GM19328 (cell line): ENCODE measurements around the gene AK9.

ENCODE experiments used
- ATAC-seq: cut with Tn5 transposase; IDR thresholded peaks from one replicate; pipeline ENCODE4 v1.9.1; 2021; ENCODE audit warnings: mild to moderate bottlenecking, moderate library complexity; ENCODE audit not compliant: unreplicated experiment

The AK9 gene

DNA sequence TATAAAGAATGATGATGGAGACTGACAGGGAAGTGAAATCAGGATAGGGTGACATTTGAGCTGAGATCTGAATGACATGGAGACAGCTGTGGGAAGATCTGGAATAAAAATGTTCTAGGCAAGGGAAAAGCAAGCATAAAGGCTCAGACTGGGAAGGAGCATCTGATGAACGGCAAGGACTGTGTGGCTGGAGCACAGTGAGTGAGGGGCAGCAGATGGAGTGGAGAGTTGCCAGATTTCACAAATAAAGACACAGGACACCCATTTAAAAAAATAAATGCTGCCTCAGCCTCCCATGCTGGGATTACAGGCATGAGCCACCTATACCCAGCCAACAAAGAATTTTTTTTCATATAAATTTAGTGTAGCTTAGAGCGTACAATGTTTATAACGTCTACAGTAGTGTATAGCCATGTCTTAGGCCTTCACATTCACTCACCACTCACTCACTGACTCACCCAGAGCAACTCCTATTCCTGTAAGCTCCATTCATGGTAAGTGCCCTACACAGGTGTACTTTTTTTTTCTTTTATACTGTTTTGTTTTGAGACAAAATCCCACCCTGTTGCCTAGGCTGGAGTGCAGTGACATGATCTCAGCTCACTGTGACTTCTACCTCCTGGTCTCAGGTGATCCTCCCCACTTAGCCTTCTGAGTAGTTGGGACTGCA lies 205.6 kb downstream of the AK9 start:
- no peak for ATAC-seq

DNA sequence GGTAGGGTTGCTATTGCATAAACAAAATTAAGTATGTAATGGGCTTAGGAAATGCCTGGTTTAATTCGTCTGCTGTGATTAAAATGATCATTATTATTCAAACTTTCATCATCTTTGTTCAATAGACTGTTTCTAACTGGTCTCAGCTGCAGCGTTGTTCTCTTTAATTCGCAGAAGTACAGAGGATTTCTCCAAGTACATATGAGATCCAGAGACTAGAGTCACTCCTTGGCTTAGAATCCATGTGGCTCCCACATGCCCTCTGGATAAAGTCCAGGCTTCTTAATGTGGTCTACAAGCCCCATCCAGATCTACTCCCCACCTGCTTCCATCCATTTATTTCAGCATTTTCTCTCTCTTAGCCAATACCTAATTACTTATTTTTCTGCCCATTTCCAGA lies 206.9 kb downstream of the AK9 start:
- ATAC-seq: no peak

DNA sequence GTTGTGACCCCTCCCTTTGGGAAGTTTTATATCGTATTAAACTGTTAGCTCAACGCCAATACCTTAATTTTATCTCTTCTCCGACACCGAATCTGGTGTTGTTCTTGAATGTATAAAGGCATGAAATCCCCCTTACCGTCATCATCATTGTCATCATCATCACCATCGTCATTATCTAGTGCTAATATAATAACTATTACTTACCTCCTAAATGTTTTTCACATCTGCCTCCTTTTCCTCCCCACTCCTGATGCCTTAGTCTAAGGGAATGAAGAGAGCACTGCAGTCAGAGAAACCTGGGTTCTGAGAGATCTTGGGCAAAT lies 207.3 kb downstream of the AK9 start:
- peak; percentile 2 for ATAC-seq

DNA sequence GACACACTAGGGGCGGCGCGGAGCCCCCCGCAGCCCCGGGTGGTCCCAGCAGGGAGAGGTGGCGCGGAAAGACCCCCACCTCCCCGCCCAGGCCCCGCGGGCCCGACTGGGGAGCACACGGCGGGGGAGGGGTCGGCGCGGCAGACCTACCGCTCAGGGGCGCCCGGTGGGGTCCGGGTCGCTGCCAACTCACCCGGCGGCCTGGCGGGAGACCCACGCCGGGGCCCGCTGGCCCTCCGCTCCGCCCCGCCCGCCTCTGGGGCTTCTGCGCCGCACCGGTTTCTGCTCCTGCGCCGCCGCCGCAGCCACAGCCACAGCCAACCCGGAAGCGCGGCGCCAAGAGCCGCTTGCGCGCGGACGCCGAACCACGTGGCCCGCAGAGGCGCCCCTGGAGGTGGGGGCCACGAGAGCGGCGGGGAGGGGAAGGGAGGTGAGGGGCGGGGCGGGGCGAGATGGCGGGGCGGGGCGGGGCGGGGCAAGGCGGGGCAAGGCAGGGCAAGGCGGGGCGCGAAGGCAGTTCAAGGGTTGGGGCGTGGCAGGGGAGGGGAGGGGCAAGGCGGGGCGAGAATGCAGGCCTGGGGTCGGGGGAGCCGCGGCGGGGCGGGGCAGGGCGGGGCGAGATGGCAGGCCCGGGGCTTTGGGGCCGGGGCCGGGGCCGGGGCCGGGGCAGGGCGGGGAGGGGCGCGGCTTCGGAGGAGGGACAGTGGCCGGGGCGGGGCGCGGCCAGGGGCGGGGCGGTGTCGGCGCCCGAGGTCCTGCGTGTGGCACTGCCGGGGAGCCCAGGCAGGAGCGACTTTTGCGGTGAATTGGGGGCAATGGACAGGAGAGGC lies 207.9 kb downstream of the AK9 start, which contains the start of gene ZBTB24:
ZBTB24 (minus strand) TSS at position 315 of the 830 bp plus-strand sequence. CDS start 1,193 bp downstream, outside the sequence.
- peak; percentile 82 for ATAC-seq

DNA sequence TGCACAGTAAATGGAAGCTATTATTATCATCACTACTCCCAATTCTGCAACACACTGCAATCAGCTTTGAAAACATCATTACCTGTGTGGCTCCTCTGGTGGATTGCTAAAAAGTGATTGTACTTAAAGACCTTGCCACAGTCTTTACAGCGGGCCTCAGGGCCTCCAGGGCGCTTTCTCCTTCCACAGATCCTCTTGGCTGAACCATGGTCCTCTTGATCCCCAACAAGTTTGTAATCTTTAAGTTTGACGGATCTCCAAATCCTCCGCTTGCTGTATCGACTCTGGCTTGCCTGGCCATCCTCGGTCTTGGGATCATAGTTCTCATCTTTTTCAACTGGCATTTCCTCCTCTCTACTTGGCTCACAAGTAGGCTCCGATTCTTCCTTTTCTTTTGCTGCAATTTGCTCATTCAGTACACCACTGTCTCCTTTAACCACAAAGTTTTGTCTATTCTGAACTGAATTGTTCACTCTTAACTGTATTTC lies 210.0 kb downstream of the AK9 start:
- ATAC-seq: no peak

DNA sequence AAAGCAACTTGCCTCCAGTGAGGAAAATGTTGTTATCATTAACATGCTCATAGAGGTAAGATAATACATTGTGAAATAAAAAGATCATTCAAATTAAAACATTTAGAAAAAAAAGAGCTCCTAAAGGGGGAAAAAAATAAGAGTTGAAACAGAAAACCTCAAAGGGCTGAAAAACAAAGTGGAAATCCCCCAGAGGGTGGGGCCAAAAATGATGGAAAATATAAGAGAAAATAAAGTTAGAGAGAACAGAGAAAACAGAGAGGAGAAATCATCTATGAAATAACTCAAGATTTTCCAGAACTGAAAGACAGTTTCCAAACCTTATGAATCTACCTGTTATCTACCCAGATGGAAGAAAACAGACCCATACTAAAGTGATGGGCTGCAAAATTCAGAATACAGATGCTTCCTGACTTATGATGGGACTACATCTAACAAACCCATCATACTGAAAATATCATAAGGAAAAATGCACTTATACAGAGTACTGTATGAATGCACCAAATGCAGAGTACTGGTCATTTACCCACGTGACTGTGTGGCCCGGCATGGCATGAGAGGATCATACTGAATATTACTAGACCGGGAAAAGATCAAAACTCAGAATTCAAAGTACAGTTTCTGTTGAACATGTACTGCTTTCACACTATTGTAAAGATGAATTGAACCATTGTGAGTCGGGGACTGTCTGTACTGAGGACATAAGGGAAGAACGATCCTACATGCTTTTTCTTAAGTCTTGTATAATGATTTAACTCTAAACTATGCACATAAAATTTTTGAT lies 212.0 kb downstream of the AK9 start:
- ATAC-seq: no peak

DNA sequence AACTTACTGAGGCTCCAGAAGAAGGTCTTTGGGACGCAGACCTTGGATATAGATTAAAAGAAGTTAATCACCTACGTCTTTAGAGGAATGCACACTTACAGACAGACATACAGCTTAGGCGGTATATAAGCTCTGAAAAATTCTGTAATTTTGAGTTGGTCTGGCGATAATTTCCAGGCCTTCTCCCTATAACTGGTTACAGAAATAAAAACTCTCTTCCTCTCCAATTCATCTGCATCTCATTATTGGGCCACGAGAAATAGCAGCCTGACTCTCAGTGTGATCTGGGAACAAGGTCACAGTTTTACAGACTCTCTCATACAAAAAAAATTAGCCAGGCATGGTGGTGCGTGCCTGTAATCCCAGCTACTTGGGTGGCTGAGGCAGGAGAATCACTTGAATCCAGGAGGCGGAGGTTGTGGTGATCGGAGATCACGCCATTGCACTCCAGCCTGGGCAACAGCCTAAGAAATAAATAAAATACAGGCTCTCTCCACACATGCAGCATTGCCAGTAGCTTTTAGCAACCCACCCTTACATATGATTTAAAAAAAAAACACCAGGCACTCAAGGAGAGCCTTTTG lies 212.7 kb downstream of the AK9 start:
- no peak for ATAC-seq

DNA sequence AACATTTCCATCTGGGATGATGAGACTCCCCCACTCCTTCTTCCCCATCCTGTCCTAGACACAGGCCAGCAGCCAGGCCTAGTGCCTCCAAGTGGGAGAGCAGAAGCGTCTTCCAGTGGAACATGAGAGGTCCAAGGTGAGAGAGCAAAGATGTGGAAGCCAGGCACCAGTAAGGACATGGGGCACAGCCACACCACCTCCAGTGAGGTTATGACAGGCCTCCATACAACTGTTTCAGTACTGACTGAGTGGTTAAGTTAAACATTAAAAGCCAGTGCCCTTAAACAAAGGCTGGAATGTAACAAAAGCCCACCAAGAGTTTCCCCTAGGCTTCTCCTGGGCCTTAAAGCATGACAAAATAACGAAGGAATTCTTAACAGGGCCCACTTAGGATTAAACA lies 213.3 kb downstream of the AK9 start:
- no peak for ATAC-seq

DNA sequence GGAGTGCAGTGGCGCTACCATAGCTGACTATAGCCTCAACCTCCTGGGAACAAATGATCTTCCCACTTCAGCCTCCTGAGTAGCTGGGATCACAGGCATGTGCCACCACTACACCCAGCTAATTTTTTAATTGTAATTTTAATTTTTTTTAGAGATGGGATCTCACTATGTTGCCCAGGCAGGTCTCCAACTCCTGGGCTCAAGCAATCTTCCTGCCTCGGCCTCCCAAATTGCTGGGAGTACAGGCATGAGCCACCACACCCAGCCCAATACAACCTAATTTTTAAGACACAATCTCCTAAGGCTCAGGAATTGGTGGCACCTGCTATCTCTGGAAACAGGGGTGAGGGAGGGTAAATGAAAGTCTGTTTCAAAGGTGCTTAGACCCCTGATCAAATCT lies 213.8 kb downstream of the AK9 start:
- ATAC-seq: no peak

DNA sequence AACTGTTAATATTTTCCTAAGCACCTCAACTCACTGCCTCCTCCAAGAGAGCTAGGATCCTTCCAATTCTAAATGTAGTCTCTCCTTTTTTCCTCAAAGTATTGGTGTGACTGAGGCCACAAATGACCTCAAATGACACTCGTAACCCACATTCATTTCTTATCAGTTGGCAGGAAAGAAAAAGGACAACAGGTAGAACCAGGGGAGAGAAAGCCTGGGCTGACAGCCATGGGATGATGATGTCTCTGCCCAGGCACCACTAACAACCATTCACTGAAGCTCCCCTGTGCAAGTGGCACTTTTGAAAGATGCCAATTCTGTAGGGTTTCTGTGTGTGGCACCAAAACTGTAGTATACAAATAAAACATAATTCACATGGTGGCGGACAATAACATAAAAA lies 215.4 kb downstream of the AK9 start:
- ATAC-seq: no peak

DNA sequence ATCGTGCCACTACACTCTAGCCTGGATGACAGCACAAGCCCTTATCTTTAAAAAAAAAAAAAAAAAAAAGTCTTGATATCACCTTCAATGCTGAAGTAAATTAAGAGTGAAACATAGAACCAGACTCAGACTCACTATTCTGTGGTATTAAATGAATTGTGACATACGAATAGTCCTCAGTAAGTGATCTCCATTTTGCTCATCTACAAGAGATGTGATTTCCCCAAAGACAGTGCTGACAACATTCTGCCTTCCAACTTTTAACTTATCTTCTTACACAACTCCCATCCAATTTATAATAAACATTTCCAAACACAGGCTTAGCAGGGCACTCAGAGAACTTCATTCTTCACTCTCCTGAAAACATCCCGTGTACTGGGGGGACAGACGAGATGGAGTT lies 216.0 kb downstream of the AK9 start:
- no peak for ATAC-seq

DNA sequence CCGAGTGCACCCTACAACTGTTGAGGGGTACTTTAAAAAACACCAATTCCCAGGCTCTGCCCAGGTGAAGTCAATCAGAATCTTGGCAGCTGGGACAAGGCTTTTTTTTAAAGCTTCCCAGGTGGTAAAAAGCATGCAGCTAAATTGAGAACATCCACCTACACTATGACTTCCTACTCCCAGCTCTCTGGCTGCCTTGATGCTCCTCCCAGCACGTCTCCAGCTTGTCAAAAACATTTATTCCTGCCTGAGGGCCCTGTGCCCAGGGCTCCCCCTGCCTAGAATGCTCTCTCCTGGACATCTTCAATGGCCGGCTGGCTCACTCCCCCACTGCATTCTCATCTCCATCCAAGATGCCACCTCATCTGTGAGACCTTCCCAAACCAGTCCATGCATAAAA lies 217.9 kb downstream of the AK9 start:
- no peak for ATAC-seq

DNA sequence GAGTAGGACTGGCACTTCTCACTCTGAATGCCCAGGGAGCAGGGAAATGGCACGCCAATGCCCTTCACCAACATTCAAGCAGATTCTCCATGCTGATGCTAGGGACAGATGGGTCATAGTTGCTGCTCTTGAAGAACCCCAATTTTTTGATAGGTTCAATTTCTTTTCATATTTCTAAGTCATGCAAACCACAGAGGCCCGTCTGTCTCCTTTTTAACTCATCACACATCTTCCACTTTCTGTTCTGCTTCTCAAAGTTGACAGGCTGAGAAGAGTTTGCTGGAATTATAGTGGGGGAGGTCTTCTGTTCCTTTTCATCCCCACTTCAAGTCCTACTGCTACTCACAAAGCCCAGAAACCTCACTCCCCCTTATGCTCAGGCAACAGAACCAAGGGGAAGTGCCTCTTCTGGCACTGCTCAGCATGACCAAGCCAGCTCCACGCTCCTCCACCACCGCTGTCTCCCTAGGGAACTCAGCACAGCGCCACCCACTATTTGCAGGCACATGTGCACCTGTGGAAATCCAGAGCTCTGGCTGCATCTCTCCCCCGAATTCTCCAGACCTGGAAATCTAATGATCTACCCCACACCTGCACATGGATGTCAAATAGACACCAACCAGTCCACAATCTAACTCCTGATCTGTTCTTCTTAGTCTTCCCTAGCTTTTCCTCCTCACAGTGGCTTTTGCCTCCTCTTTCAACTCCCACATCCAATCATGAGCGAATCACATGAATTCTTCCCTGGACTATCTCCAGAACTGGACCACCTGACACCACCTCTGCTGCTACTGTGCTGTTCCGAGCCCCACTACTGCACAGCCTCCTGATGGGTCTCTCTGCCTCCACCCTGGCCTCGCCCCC lies 218.6 kb downstream of the AK9 start:
- ATAC-seq: peak; percentile 47

DNA sequence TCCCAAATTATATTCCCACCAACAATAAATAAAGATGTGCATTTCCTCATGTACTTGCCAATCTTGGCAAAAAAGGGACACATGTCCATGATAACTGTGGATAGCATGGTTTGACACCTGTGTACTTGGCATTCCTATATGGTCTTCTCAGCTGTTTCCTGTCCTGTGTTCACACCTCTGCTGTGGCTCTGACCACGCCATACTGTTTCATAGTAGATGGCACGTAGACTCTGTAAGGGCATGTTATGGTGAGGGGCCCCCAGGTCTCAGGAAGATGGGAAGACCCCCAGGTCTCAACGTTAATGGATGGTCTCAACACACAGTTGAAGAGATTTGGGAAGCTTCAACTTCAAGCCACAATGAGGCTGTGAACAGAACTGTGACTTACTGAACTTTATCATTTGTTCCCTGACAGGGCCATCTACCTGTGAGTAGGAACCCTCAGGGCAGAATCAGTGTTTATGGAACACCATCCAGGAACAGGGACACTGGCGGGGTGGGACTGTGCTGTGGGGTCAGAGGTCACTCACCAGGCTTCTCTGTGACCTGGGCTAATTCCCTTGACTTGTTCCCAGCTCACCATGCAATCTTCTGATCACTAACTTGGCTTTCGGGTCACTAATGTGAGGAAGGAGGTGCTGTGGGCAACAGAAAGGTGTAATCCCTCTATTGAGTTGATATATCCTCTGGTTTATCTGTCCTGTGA lies 219.7 kb downstream of the AK9 start:
- no peak for ATAC-seq

DNA sequence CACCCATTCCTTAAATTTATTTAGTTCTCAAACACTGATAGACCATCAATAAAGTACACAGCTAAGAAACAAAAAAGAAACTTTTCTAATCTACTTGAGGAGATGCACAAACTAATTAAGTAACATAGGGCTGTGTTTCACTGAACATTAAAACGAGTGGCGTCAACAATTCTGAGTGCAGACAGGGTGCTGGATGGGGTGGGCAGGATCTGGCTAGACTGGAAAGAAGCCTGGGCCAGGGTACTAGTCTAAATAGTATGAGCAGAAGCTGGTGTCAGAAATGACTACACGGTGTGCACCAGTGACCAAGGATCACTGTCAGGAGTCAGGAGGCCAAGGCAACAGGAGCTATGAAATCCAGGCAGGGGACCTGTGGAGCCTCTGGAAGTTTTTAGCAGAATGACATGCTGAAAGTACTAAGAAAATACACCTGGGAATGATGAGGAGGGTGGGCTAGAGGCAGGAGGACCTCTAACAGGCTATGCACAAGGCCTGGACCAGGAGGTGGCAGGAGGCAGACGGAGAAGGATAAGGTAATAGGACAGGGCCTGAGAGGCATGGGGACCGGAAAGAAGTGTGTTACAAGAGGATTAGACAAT lies 221.3 kb downstream of the AK9 start:
- no peak for ATAC-seq

DNA sequence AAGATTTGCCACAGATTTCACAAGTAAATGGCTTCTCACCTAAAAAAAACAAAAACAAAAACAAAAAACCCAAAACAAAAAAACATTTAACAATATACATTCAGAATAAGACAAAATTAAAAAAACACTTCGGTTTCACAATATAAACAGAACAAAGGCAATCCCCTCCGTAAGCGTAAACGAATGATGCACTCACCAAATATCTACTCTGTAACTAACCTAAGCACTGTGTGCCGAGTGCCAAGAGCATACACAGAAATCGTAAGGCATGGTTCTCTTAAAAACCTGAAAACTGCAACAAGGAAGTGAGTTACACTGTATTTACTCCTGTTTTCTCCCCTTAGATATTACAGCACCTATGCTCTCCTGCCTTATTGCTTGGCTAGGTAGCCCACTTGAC lies 223.3 kb downstream of the AK9 start:
- no peak for ATAC-seq

DNA sequence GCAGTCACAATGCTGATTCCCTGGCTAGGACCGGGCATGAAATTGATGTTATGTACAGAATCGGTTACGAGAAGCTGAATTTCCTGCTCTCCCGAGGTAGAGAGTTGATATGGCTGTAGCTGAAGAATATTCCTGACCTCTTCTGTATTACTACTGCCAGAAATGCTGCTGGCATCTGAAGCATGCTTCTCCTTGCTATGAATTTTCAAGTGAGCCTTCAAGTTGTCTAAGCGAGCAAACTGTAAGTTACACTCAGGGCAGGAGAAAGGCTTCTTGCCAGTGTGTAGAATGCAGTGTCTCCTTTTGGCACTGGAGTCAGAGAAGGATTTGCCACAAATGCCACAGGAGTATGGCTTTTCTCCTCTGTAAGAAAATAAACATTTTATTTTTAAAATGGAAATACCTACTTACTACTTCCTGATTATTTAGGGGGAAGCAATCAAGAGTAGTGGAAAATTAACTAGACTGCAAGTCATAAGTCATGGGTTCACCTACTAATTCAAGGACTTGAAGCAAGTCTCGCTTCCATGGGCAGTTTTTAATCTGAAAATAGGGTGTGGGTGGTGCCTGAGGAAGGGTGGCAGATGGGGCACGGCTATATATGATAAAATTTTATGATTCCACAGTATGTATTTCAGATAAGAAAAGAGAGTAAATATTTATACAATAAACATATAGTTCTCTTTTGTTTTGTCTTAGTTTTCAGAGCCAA lies 224.6 kb downstream of the AK9 start:
- no peak for ATAC-seq

DNA sequence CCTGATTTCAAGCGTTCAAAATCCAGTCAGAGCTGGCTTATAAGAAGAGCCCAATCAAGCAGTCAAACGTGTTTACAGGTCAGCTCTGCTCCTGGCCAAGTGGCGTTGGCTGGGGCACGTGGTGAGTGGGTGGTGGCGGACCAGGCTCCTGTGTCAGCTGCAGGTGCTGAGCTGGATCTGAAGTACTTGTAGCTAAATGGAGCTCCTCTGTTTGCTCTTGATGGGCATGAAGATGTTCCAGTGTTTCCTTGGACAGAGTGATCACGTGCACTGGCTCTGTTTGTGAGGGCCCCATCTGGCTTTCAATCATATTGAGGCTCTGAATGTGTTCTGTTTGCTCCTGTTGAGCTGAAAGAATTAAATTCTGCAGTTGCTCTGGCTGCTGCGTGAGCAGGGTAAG lies 225.2 kb downstream of the AK9 start:
- no peak for ATAC-seq
